ENCODE measurements around the gene RAD54L.

RAD54L gene

DNA sequence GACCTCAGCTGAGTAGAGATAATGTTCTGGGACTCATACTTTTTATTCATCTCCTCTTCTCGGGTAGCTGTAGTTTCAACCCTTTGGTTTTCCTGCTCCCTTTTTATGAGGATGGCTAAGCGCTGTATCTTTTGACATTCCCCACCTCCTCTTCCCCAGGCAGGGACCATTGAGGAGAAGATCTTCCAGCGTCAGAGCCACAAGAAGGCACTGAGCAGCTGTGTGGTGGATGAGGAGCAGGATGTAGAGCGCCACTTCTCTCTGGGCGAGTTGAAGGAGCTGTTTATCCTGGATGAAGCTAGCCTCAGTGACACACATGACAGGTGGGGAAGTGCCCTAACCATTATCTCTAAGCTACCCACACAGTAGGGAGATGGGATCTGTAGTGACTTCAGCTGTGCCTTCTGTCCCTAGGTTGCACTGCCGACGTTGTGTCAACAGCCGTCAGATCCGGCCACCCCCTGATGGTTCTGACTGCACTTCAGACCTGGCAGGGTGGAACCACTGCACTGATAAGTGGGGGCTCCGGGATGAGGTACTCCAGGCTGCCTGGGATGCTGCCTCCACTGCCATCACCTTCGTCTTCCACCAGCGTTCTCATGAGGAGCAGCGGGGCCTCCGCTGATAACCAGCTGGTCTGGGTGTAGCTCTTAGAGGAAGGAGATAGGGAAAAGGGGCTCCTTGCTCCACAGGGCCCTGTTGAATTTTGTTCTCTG is 30.3 kb downstream of the RAD54L start:
- TF ChIP-seq, protein P1, sequence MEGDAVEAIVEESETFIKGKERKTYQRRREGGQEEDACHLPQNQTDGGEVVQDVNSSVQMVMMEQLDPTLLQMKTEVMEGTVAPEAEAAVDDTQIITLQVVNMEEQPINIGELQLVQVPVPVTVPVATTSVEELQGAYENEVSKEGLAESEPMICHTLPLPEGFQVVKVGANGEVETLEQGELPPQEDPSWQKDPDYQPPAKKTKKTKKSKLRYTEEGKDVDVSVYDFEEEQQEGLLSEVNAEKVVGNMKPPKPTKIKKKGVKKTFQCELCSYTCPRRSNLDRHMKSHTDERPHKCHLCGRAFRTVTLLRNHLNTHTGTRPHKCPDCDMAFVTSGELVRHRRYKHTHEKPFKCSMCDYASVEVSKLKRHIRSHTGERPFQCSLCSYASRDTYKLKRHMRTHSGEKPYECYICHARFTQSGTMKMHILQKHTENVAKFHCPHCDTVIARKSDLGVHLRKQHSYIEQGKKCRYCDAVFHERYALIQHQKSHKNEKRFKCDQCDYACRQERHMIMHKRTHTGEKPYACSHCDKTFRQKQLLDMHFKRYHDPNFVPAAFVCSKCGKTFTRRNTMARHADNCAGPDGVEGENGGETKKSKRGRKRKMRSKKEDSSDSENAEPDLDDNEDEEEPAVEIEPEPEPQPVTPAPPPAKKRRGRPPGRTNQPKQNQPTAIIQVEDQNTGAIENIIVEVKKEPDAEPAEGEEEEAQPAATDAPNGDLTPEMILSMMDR (IDR thresholded peaks at IDR 0.05; ENCODE audit: low read depth, low read length), result no peak
- no peak for DNase-seq (ENCODE audit: low read depth in 2 of 2)

DNA sequence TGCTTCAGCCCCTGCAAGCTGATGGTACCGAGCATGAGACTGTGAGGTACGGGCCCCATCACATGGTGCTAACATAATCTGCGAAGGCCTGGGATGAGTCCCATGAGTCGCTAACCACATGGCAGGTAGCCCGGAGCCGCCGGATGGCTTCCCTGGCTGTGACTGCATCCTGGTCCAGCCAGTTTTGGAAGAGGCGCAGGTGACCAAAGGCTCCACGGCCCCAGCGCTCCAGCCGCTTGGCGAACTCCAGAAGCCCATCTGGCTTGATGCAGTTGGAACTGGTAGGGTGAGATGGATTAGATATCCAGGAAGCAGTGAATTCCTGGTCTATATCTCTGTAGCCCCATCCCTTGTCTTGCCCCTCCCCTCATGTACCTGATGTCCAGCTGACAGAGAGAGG is 31.2 kb downstream of the RAD54L start:
- DNase-seq (ENCODE audit: low read depth in 2 of 2), result peak; percentile 18 to 19
- H3K4me3 ChIP-seq (replicated peaks in 1 of 2; ENCODE audit: low read depth in 2 of 2, low read length in 2 of 2), result no peak overlapping the region
- TF ChIP-seq, protein P1 (IDR thresholded peaks at IDR 0.05; ENCODE audit: low read depth, low read length), result no peak

More for the DNA sequence above, 30.3 kb downstream of the RAD54L start:
- H3K4me3 ChIP-seq (replicated peaks in 1 of 2; ENCODE audit: low read depth in 2 of 2, low read length in 2 of 2), result no peak overlapping the region

DNA sequence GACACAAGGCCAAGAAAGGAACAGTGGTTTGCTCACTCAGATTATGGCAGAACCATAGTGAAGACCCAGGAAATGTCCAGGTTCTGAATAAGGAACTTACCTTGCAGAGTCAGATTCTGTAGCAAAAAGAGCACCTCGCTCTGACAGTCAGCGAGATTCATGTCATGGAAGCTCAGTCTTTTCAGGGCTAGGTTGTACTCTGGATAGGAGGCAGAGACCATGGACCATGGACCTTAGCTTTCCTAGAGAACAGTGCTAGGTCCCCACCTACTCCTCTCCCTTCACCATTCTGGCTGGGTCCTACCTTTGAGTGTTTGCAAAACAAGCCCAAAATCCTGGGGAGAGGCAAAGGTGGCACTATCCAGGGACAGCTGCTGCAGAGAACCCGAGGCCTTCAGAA is 32.5 kb downstream of the RAD54L start:
- no peak for DNase-seq (ENCODE audit: low read depth in 2 of 2)
- no peak overlapping the region for H3K4me3 ChIP-seq (replicated peaks in 1 of 2; ENCODE audit: low read depth in 2 of 2, low read length in 2 of 2)
- TF ChIP-seq, protein P1 (IDR thresholded peaks at IDR 0.05; ENCODE audit: low read depth, low read length), result no peak

DNA sequence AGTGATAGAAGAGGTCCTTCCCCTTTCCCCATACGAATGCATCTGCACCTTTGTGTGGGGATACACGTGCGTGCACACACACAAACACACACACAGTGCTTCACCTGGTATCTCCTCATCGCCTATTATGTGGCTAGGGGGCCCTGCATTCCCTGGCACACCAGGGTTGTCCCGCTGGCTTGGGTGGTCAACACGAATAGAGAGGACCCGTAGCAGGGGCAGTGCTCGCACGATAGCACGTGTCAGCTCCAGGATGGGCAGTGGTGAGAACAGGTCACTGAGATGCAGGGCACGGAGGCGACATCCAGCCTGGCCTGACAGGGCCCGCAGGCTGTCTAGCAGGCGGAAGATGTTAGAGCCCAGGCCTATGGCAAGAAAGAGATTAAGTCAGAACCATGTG is 33.5 kb downstream of the RAD54L start:
- H3K4me3 ChIP-seq (replicated peaks in 1 of 2; ENCODE audit: low read depth in 2 of 2, low read length in 2 of 2), result no peak overlapping the region
- TF ChIP-seq, protein P1 (IDR thresholded peaks at IDR 0.05; ENCODE audit: low read depth, low read length), result no peak
- DNase-seq (ENCODE audit: low read depth in 2 of 2), result no peak

DNA sequence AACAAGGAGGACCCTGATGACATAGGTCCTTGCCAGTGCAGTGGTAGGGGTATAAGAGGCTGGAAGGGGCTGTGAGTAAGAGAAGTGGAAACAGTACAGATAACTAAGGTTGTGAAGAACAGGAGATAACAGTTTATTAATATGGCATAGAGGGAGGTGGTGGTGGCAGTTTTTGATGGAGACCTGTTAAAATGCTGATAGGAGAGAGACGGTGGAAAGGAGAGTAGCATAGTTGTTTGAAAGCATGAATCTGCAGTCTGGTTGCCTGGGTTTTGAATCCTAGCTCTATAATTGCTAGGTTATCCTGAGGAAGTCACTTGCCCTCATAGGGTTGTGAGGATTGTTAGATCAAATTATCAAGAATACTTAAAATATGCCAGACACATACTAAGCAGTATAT is 36.5 kb downstream of the RAD54L start:
- no peak for DNase-seq (ENCODE audit: low read depth in 2 of 2)
- TF ChIP-seq, protein P1 (IDR thresholded peaks at IDR 0.05; ENCODE audit: low read depth, low read length), result no peak
- no peak overlapping the region for H3K4me3 ChIP-seq (replicated peaks in 1 of 2; ENCODE audit: low read depth in 2 of 2, low read length in 2 of 2)

DNA sequence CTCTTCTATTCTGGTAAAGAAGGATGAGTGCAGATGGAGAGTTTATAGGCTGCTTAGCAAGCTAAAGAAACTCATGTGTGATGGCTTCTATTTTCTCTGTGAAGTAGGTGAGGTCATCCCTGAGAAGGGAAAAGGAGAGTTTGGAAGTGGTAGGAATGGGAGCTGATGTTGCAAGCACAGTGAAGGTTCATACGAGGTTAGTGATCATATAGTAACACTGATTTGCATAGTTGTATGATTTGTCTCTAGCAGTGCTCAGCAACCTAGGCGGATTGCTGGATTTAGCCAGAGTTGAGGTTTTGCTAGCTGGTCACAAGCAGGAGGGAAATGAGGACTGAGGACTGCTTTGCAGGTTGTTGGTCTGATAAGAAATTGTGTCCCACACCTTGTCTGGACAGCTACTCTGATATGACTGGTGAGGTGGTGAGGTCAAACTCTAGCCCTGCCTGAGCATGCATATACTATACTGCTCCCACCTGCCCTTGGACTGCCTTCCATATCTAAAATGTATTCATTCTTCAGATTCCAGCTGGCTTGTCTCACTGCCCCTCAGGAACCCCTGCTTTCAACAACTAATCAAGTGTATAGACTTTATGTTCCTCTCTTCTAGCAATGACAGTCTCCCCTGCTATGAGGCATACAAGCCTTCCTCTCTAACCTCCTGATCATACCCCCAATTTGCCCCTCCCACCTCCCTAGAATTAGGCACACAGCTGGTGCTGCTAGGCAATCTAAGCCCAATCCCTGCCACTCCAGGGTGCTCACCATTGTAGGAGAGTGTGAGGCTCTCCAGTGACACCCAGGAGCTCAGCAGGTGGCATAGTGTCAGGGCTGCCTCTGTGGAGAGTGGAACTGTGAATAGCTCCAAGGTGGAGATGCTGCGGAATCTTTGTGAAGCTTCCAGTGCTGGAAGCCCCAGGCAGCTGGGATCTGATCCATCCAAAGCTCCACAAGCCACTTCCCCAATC is 37.3 kb downstream of the RAD54L start:
- DNase-seq (ENCODE audit: low read depth in 2 of 2), result peak in 1 of 2 donors; percentile 15

More for the DNA sequence above, 37.3 kb downstream of the RAD54L start:
- TF ChIP-seq, protein P1 (IDR thresholded peaks at IDR 0.05; ENCODE audit: low read depth, low read length), result no peak
- H3K4me3 ChIP-seq (replicated peaks in 1 of 2; ENCODE audit: low read depth in 2 of 2, low read length in 2 of 2), result no peak overlapping the region
